Stimulated activated CD8-positive, alpha-beta memory T cell treated with anti-CD3 and anti-CD28 coated beads, Interleukin-15, amount 100 ng/mL, for 48 hours (primary cell): Measurements from ENCODE around the gene HPRT1.

Experiments used
- DNase-seq, 2 donors: peaks; one replicate each; pipeline ENCODE4 v3.0.0-alpha.2; 2020; ENCODE audit warnings: low read depth in 2 of 2

HPRT1 gene

DNA sequence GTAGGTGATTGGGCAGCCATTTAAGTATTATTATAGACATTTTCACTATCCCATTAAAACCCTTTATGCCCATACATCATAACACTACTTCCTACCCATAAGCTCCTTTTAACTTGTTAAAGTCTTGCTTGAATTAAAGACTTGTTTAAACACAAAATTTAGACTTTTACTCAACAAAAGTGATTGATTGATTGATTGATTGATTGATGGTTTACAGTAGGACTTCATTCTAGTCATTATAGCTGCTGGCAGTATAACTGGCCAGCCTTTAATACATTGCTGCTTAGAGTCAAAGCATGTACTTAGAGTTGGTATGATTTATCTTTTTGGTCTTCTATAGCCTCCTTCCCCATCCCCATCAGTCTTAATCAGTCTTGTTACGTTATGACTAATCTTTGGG, 16.3 kb downstream of the HPRT1 start:
- no peak for DNase-seq

DNA sequence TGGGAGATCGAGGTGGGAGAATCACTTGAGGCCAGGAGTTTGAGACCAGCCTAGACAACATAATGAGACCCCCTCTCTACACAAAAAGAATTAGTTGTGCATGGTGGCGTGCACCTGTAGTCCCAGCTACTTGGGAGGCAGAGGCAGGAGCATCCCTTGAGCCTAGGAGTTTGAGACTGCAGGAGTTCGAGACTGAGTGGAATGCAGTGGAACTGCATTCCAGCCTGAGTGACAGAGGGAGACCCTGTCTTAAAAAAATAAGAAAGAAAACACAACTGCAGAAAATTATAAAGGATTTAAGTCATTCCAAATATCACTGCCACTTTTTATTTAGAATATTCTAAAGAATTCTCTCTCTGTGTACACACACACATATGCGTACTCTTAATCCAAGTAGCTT, 18.4 kb downstream of the HPRT1 start:
- DNase-seq = no peak

DNA sequence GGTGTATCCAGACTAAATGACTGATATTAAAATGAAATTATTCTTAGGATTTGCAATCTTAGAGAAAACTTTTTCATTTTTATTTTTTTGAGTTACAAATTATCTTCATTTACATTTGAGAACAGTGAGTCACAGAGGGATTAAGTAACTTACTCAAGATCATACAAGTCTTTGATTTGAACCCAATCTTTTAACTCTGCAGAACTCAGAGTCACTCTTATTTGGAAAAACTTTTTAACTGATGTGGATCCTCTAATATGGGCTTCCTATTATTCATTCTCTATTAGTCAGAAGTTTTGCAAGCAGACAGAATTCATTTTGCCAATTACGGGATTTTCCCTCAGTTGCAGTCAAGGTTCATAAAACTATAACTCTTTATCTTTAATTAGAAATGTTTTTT, 20.1 kb downstream of the HPRT1 start:
- no peak for DNase-seq

DNA sequence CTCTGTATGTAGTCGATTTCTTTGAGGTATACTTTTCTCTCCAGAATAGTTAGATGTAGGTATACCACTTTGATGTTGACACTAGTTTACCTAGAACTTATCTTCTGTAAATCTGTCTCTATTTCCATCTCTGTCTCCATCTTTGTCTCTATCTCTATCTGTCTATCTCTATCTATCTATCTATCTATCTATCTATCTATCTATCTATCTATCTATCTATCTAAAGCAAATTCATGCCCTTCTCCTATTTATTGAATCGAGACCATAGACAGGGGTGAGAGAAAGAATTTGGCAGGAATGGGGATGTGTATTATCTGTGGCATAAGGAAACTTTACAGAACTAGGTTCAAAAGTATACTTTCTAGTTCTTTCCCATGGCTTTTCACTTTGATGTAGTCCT, 21.4 kb downstream of the HPRT1 start:
- no peak for DNase-seq

DNA sequence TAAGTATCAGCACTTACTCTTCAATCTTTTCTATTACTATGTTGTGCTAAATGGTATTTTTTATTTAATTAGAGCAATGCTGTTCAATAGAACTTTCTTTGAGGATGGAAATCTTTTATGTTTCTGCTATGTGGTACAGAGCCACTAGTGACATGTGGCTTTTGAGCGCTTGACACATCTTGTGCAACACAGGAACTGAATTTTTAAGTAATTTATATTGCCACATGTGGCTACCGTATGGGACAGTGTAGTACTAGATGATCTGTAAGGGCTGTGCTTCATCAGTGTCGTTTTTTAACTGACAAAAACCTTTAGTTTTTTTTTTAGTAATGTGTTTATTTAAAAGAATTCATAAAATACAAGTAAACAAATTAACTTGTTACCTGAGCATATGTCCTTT, 22.4 kb downstream of the HPRT1 start:
- DNase-seq = no peak

DNA sequence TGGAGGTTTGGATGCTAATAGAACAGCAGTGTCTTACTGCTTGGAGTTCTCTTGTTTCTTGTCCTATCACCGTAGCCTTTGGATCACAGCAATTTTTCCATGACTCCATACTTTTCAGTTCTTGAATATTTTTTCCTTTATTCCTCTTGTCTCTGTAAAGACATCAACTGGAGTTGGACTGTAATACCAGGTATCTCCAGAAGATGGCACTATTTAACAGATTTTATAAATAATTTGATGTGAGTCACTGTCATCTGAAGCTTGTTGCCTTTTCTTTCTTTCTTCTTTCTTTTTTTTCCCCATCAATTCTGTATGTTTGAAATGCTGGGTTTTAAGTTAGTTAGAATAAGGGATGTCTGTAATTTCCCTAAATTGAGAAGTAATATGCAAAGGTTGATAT, 24.1 kb downstream of the HPRT1 start:
- no peak for DNase-seq

DNA sequence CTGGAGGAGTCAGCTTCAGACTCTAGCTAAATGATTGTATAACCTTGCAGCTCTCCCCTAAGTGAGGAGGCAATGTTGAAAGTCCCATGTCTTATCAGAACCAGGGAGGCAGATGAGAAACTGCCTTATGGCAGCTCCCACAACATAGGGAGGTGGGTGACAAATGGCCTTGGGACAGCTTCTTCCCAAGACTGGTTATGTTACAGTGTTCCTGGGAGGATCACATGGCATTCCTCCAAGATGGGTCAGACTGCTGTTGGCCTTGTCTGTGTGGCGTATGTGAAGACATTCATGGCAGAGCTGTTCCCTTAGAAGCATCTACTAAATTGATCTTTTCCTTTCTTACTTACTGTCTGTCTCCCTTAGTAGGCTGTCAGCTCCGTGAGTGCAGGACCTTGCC, 42.0 kb downstream of the HPRT1 start:
- no peak for DNase-seq

DNA sequence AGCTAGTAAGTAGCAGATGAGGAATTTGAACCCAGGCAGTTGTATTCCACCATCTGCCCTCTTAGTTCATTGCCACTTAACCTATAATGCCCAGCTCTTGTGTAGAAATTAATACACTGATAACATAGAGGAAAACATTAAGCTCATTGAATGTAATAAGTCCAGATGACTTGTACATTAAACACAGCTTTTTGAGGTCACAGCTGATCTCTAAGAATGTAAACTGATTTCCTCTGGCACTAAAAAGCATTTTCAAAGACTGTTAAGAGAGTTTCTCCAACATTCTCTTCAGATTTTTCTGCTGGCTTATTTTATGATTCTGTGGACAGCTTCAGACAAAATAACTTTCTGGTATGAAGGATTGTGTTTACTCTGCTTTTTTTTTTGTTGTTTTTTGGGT, 42.7 kb downstream of the HPRT1 start:
- no peak for DNase-seq

DNA sequence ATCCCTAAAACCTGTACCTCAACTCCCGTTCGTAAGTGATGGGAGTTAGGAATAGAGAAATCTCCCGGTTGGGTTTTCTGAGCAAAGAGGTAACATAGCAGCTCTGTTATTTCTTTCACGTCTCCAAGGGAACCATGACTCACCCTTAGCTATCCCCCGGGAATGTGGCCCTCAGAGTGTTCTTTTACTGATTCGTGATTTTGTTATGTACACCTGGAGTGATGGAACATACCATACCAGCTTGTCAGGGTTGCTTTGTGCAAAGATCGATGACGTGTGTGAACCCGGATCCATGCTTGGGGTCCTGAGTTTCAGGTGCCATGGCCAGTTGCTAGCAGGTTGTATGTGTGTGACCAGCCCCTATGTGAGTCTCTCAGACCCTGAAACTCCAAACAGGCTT, 52.6 kb downstream of the HPRT1 start:
- DNase-seq = no peak

DNA sequence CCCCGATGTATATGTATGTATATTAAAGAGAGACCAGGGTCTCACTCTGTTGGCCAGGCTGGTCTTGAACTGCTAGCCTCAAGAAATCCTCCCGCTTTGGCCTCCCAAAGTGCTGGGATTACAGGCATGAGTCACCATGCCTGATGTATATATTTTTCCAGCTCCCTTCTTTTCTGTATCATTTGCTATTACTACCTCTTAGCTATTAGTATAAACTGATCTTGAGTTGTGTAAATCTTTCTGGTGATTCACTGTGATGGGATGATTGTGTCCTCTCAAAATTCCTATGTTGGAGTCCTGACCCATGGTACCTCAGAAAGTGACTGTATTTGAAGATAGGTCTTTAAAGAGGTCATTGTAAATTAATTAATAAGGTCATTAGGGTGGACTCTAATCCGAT, 53.1 kb downstream of the HPRT1 start:
- no peak for DNase-seq

DNA sequence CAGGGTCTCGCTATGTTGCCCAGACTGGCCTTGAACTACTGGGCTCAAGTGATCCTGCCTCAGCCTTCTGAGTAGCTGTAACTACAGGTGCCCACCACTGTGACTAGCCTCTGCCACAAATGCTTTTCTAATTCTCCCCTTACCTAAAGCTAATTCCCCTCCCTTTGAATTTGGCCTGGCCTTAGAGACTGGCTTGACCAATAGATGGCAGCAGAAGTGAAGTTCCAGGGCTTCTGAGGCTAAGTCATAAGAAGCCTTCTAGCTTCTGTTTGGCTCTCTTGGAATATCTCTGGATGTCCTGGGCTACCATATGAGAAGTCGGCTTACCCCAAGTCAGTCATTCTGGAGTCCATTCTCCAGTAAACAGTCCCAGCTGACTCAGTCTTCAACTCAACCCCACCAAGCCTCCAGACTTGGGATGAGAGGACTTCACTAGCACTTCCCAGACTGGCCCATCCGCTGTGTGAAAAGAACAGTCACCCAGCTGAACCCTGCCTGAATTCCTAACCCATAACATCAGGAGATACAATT, 61.0 kb downstream of the HPRT1 start:
- no peak for DNase-seq

DNA sequence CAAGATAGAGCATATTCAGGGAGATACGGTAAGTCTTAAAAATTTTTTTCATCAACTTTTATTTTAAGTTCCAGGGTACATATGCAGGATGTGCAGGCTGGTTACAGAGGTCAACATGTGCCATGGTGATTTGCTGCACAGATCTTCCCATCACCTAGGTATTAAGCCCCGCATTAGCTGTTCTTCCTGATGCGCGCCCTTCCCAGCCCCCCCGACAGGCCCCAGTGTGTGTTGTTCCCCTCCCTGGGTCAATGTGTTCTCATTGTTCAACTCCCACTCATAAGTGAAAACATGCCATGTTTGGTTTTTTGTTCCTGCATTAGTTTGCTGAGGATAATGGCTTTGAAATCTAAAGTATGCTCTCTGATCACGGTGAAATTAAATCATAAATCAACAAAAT, 64.2 kb downstream of the HPRT1 start:
- no peak for DNase-seq

DNA sequence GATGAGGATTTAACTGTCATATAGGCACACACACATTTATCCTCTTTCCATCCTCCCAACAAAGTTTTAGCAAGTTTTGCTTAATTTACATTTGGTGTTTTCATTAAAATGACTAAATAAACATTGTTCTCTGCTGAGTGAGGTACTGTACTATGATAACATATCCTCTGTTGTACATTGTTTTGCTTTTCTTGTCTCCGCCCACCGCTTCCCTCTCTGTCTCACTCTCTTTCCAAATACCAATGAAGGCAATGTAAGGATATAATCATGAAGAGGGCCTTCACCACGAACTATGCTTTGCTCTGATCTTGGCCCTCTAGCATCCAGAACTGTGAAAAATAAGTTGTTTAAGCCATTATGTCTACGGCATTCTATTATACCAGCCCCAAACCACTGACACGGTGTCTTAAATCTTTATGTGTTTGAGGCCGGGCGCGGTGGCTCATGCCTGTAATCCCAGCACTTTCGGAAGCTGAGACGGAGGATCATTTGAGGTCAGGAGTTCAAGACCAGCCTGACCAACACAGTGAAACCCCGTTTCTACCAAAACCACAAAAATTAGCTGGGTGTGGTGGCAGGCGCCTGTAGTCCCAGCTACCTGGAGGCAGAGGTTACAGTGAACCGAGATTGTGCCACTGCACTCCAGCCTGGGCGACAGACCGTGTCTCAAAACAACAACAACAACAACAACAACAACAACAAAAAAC, 65.3 kb downstream of the HPRT1 start:
- no peak for DNase-seq

DNA sequence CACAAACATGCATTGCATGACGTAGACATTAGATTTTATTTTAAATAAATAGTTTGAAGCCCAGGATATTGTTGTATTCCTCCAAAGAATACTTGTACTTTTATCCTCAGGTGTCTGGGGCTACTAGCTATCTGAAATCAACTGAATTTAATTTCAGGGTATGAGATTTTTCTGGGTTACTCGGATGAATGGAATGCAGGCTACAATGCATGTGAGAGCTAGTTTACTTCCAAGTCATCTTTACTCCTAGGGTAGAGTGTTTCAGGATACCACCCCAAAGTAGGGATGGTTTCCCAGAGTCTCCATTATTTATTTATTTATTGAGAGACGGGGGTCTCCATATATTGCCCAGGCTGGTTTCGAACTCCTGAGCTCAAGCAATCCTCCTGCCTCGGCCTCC, 66.4 kb downstream of the HPRT1 start:
- no peak for DNase-seq

DNA sequence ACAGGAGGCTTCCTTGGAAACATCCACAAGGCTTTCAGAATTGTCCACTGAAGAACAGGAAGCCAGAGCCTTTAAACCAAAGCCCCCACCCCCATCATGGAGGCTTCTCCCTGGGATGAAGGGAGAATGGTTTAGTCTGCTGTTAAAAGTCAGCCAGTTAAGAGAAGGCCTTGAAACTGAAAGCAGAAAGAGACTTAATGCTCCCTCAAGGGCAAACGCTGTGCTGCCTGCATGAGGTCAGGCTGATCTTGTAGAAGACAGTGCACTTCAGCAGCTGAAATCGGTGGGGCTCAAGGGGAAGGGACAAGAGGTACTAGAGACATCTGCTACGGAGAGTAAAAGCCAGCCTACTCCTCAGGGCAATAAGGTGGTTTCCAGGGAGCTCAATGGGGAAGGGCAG, 69.0 kb downstream of the HPRT1 start:
- DNase-seq = no peak

DNA sequence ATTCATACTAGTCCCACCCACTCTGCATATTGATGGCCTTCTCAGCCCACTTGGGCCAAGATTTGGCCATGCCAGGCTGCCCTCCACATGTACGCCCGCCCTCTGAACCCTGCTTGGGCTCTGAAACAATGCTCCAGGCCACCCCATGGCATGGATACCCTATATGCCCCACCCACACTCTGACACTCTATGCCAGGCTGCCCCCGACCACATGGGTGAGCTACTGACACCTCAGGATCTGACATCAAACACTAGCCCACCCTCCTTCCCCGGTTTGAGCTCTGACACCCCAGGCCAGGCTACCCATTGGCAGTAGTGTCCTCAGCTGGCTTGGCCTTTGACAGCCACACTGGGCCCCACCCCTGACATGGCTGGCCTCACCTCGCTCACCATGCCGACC, 69.5 kb downstream of the HPRT1 start:
- DNase-seq = no peak

DNA sequence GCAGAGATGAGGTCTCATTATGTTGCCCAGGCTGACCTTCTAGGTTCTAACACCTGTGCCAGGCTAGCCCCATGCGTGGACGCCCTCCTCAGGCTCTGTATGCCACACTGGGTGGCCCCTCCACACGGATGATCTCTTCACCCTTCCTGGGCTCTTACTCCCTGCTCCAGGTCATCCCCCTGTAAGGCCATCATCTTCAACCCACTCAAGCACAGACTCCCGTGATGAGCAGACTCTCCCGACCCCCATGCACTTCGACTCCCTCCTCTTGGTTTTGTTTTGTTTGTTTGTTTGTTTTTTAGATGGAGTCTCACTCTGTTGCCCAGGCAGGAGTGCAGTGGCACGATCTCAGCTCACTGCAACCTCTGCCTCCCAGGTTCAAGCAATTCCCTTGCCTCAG, 70.9 kb downstream of the HPRT1 start:
- DNase-seq = no peak

DNA sequence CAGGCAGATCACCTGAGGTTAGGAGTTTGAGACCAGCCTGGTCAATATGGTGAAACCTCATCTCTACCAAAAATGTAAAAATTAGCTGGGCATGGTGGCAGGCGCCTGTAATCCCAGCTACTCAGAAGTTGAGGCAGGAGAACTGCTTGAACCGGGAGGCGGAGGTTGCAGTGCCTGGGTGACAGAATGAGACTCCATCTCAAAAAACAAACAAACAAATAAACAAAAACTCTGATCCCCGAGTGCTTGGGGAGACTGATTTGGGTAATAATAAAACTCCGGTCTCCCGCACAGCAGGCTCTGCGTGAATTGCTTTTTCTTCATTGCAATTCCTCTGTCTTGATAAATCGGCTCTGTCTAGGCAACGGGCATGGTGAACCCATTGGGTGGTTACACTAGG, 73.4 kb downstream of the HPRT1 start:
- DNase-seq = no peak

DNA sequence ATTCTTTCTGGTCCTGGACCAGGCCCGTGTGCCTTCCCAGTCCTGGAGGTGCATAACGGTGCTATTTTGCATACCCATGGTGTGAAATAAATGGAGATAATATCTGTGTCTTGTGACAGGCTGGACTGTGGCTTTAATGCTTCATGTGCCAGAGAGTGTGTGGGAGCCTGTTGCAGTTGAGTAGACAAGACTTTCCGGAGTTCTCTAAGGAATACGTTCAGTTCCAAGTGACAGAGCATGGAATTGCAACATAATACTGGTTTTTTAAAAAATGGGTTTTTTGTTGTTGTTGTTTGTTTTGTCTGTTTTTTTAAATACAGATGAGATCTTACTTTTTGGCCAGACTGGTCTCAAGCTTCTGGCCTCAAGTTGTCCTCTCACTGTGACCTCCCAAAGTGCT, 74.0 kb downstream of the HPRT1 start:
- DNase-seq = no peak

DNA sequence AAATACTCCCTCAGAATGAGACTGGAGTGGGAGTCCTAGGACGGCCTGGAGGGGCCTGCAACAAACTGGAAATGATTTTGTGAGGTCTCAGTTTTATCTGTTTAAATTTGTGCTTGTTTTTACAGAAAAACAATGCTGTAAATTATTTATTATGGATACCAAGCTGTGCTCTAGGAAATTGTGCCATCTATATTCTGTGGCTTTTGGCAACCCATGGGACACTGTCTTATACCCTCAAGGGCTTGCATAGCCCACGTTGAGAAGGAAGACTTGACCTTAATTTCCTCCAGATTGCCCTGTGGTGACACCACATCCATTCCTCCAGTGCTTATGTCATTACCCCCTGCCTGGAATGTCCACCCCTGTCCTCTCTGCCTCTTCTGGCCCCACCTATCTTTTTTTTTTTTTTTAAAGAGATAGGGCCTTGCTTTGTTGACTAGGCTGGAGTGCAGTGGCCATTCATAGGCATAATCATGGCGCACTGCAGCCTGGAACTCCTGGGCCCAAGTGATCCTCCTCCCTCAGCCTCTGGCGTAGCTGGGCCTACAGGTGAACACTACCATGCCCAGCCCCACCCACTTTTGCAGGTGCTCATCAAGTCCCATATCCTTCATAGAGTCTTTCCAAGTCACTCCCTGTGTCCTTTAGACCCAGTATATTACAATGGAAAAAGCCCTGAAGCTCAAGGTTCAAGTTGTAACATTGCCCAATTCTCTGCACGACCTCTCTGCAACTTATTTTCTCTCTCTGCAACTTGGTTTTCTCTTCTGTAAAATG, 77.4 kb downstream of the HPRT1 start:
- no peak for DNase-seq

DNA sequence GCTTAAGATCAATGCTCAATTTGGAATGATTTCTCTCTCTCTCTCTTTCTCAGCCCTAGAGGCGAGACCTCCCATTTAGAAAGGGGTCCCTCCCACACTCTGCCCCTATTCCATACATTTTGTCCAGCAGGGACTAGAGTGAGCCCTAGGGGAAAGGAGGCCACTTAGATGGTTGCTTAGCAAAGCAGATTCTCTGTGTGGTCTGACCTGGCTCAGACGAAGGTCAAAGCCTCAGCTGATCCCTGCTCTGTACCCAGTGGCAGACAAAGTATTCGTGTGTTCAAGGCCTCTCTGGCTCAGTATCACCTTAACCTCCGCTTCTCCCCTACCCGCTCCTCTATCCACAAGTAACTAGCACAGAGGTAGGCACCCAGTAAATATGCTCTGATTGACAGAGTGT, 78.4 kb downstream of the HPRT1 start:
- DNase-seq = no peak

DNA sequence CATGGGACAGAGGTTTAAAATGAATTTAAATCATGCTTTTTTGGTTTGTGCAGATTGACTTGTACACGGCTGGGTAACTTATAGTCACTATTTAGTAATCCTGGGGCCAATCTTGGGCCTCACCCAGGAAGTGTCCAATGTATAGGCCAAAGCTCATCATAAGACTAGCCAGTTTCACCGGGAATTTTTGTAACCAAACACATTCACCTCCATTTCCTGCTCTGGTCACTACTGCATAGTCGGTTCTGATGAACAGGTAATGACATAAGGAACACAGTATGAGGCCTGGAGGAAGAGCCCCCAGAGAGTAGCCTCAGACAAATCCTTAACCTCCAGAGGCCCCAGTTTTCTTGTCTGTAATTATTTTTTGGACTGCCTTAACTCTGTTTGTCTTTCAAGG, 81.9 kb downstream of the HPRT1 start:
- no peak for DNase-seq

DNA sequence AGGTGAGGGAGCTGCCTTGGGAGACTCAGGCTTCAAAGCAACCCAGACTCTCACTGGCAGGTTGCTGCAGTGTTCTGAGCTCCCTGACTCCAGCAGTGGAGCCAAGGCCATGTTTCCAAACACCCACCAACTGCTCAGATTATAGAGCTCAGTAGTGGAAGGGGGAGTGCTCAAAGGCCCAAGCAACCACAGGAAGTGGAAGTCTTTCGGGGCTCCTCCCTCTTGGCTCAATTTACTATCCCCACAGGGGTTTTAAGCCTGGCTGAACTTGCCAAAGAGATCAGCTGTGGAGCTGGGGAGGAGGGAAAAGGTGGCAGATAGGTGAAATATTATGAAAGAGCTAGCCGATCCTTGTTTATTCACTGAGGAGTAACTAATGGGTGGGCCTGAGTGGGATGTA, 82.5 kb downstream of the HPRT1 start:
- DNase-seq = no peak

DNA sequence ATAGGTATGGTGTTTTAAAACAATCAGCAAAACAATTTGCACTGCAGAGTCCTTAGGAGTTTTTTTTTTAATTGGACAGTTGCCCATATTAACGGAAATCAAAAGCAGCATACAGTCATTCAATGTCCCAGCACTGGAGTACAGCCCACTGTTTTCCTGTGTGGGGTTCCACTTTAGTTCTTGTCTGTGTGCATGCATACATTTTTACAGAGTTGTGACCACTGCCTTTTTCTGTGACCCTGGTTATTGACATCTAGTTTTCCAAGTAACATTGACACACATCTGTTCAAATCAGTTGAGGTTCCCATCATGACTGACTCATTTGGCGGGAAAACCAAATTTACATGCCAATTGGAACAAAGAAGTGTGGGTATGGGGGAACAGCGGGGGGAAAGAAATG, 83.3 kb downstream of the HPRT1 start:
- DNase-seq = no peak
